Naive thymus-derived CD8-positive, alpha-beta T cell (primary cell): Measurements from ENCODE around the gene CYP2C18. TPM values are rescaled to one million over a fixed set of nuclear protein-coding genes. Genes with fewer than 3 reads are reported as not detected.
"Not testable (repeated sequence)": the region's sequence is repeated elsewhere in the genome, so short reads cannot be mapped to it uniquely, and the experiment has no call there.

Source experiments
- ATAC-seq, 2 donors: fragments of 150-1000 bp; cut with Tn5 transposase in 1 of 2; sonication (Bioruptor Pico), chemical (Tn5 transposase) in 1 of 2; 1 replicate in 1 of 2; 2 replicates in 1 of 2; pipeline ENCODE4 v1.10.0; 2021; ENCODE audit warnings: mild to moderate bottlenecking in 2 of 2, moderate library complexity in 2 of 2
- POLR2A ChIA-PET: fragments of 350-600 bp; sonication (Branson Sonifier 250); formaldehyde crosslinking; loops from one replicate; lab custom pipeline; 2021; ENCODE audit warnings: antibody characterized with exemption; lab: Charles Lee
- DNase-seq, 10 donors: peaks; one replicate each; pipeline versions ENCODE4 v3.0.0 to v3.0.0-alpha.2; 2020 to 2022
- H3K27ac Mint-ChIP-seq, 10 donors: one replicate each; pipeline ENCODE4 v1.8.0; 2020 to 2022; ENCODE audit warnings: mild to moderate bottlenecking in 10 of 10, mixed read lengths in 10 of 10, moderate library complexity in 4 of 10, inconsistent platforms in 1 of 10
- H3K27me3 Mint-ChIP-seq, 5 donors: one replicate each; pipeline ENCODE4 v1.8.0; 2021 to 2022; ENCODE audit warnings: mixed read lengths in 5 of 5
- H3K36me3 Mint-ChIP-seq, 3 donors: one replicate each; pipeline ENCODE4 v1.8.0; 2020 to 2022; ENCODE audit warnings: mixed read lengths in 3 of 3, mild to moderate bottlenecking in 2 of 3, inconsistent platforms in 1 of 3
- H3K4me1 Mint-ChIP-seq, 4 donors: one replicate each; pipeline ENCODE4 v1.8.0; 2021 to 2022; ENCODE audit warnings: mixed read lengths in 4 of 4
- H3K4me3 Mint-ChIP-seq, 10 donors: one replicate each; pipeline ENCODE4 v1.8.0; 2020 to 2022; ENCODE audit warnings: mild to moderate bottlenecking in 10 of 10, mixed read lengths in 10 of 10, moderate library complexity in 6 of 10, inconsistent platforms in 1 of 10
- H3K9me3 Mint-ChIP-seq, 9 donors: one replicate each; pipeline ENCODE4 v1.8.0; 2020 to 2022; ENCODE audit warnings: mixed read lengths in 9 of 9, mild to moderate bottlenecking in 3 of 9, inconsistent platforms in 1 of 9, moderate library complexity in 1 of 9
- polyA plus RNA-seq, 3 donors: library from polyadenylated mRNA; unstranded; fragments of 300-500 nt; fragmentation: Illumina TruSeq; gene quantifications; one replicate each; pipeline ENCODE4 v1.2.3, GENCODE V29; 2021
- total RNA-seq, 8 experiments: library from RNA in 2 of 8; stranded (reverse) in 2 of 8; gene quantifications; one replicate each; pipeline ENCODE4 v1.2.3 and lab custom pipeline; 2021 to 2026

Gene CYP2C18
- total RNA-seq (not detected), polyA plus RNA-seq (not detected), total RNA-seq (lab: John Stamatoyannopoulos, UW) (0 reads per million in 6 experiments)

DNA sequence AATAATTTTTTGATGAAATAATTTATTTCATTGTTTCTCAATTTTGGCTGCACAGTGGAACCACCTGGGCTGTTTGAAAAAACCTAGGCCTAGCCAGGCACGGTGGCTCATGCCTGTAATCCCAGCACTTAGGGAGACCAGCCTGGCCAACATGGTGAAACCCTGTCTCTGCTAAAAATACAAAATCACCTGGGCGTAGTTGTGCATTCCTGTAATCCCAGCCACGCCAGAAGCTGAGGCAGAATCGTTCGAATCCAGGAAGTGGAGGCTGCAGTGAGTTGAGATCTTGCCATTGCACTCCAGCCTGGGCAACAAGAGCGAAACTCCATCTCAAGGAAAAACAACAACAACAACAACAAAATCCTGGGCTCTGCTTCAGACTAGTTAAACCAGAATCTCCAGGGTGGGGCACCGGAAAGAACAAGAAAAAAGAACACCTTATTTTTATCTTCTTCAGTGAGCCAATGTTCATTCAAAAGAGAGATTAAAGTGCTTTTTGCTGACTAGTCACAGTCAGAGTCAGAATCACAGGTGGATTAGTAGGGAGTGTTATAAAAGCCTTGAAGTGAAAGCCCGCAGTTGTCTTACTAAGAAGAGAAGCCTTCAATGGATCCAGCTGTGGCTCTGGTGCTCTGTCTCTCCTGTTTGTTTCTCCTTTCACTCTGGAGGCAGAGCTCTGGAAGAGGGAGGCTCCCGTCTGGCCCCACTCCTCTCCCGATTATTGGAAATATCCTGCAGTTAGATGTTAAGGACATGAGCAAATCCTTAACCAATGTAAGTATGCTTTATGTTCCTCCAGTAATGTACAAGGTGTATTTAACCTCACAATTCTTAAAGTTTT is at the start of gene CYP2C18:
CYP2C18 (plus strand) TSS at position 516 of the 841 bp plus-strand sequence; CDS start at position 607, 91 bp downstream.
- Mint-ChIP-seq H3K4me1 (no peaks in the 10 kb centered on the region), H3K36me3 (no peaks in the 10 kb centered on the region), H3K27ac (no peak within 1 kb of the TSS), H3K27me3 (peaks cover 0 to 11% (median 1%) of the 10 kb centered on the region in 5 donors), H3K9me3 (peaks cover 0 to 16% (median 0%) of the 10 kb centered on the region in 9 donors), H3K4me3 (no peak within 1 kb of the TSS)
- POLR2A ChIA-PET = no interaction called here
- DNase-seq = no peak
- no peak for ATAC-seq

DNA sequence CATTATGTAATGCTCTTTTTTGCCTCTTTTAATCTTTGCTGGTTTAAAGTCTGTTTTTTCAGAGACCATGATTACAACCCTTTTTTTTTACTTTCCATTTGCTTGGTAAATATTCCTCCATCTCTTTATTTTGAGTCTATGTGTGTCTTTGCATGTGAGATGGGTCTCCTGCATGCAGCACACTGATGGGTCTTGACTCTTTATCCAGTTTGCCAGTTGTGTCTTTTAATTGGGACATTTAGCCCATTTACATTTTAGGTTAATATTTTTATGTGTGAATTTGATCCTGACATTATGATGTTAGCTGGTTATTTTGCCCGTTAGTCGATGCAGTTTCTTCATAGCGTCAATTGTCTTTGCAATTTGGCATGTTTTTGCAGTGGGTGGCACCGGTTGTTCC is 45.4 kb upstream of the CYP2C18 start:
- H3K4me1 Mint-ChIP-seq, DNase-seq, H3K27ac Mint-ChIP-seq, H3K4me3 Mint-ChIP-seq, POLR2A ChIA-PET, ATAC-seq: not testable (repeated sequence)
- Mint-ChIP-seq H3K27me3 (peaks cover 0 to 17% (median 3%) of the 10 kb centered on the region in 5 donors), H3K36me3 (peaks cover 0 to 22% (median 17%) of the 10 kb centered on the region in 3 donors), H3K9me3 (peaks cover 0 to 44% (median 22%) of the 10 kb centered on the region in 9 donors)

DNA sequence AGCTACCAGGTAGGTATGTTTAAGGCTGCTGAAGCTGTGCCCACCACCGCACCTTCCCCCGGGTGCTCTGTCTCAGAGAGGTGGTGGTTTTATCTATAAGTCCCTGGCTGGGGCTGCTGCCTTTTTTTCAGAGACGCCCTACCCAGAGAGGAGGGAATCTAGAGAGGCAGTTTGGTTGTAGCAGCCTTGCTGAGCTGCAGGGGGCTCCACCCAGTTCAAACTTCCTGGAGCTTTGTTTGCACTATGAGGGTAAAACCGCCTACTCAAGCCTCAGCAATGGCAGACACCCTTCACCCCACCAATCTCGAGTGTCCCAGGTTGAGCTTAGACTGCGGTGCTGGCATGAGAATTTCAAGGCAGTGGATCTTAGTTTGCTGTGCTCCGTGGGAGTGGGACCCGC is 43.6 kb upstream of the CYP2C18 start:
- peak overlapping the region in 1 of 10 donors; percentile 85 for H3K27ac Mint-ChIP-seq
- DNase-seq (no peak), ATAC-seq (no peak)
- no peak overlapping the region for H3K4me3 Mint-ChIP-seq
- H3K36me3 Mint-ChIP-seq = peaks cover 0 to 22% (median 17%) of the 10 kb centered on the region in 3 donors
- peaks cover 0 to 42% (median 22%) of the 10 kb centered on the region in 9 donors for H3K9me3 Mint-ChIP-seq
- H3K4me1 Mint-ChIP-seq = no peaks in the 10 kb centered on the region
- H3K27me3 Mint-ChIP-seq = peaks cover 0 to 17% (median 3%) of the 10 kb centered on the region in 5 donors
- POLR2A ChIA-PET = no interaction called here

DNA sequence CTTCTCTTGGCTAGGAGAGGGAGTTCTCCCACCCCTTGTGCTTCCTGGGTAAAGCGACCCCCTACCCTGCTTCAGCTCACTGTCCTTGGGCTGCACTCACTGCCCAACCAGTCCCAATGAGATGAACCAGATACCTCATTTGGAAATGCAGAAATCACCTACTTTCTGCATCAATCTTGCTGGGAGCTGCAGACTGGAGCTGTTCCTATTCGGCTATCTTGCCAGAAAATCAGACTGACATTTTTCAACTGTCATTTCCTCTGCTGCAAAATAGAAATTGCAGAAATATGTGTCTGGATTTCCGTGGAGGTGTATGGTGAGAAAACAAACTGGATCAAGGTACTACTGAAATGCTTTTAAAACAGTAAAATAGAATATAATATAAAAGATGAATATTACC is 43.0 kb upstream of the CYP2C18 start:
- DNase-seq = no peak
- no peak for ATAC-seq
- Mint-ChIP-seq H3K4me1 (no peaks in the 10 kb centered on the region), H3K4me3 (no peak overlapping the region), H3K27me3 (peaks cover 0 to 17% (median 3%) of the 10 kb centered on the region in 5 donors), H3K9me3 (peaks cover 0 to 36% (median 20%) of the 10 kb centered on the region in 9 donors), H3K36me3 (peaks cover 0 to 22% (median 17%) of the 10 kb centered on the region in 3 donors), H3K27ac (no peak overlapping the region)
- POLR2A ChIA-PET = no interaction called here

DNA sequence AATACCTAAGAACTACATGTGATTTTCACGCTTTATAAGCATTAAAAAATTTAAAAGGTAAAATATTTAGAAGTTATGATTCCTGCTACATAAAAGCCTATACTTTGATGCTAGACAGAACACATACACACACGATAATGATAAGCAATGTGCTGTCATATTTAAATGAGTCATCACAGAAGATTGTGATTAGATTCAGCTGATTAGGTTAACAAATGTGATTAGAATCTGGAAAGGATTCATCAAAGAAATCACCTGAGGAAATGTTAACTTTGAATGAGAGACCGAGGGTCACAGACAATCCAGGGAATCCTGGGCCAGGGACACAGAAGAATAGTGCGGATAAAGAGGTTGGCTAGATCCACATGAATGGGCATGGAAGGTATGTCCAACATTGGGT is 42.0 kb upstream of the CYP2C18 start:
- H3K4me3 Mint-ChIP-seq = no peak overlapping the region
- H3K27me3 Mint-ChIP-seq = peaks cover 0 to 17% (median 3%) of the 10 kb centered on the region in 5 donors
- peaks cover 0 to 22% (median 17%) of the 10 kb centered on the region in 3 donors for H3K36me3 Mint-ChIP-seq
- no peak for DNase-seq
- no peak for ATAC-seq
- no peak overlapping the region for H3K27ac Mint-ChIP-seq
- peaks cover 0 to 31% (median 18%) of the 10 kb centered on the region in 9 donors for H3K9me3 Mint-ChIP-seq
- POLR2A ChIA-PET = no interaction called here
- no peaks in the 10 kb centered on the region for H3K4me1 Mint-ChIP-seq

DNA sequence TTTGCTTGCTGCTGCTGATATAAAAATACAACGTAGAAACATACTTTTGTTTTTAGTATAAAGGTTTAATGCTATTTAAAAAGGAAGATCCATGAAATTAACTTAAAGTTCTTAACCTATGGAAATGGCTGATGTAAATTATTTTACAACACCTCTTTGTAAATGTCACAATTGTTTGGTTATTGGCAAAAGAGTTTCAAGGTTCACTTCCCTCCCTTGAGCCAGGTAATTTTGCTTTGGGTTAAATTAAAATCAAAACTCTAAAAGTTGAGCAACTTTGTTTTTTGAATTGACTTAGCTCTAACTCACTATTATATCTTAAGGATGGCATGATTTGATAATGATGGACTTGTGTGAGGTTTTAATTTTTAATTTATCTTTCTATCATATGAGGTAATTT is 39.2 kb upstream of the CYP2C18 start:
- Mint-ChIP-seq H3K4me3 (no peak overlapping the region), H3K27me3 (peaks cover 0 to 1% (median 0%) of the 10 kb centered on the region in 5 donors), H3K27ac (no peak overlapping the region), H3K4me1 (no peaks in the 10 kb centered on the region), H3K36me3 (peaks cover 0 to 4% (median 2%) of the 10 kb centered on the region in 3 donors), H3K9me3 (peaks cover 0 to 5% (median 1%) of the 10 kb centered on the region in 9 donors)
- ATAC-seq (no peak), DNase-seq (no peak)
- POLR2A ChIA-PET = no interaction called here

DNA sequence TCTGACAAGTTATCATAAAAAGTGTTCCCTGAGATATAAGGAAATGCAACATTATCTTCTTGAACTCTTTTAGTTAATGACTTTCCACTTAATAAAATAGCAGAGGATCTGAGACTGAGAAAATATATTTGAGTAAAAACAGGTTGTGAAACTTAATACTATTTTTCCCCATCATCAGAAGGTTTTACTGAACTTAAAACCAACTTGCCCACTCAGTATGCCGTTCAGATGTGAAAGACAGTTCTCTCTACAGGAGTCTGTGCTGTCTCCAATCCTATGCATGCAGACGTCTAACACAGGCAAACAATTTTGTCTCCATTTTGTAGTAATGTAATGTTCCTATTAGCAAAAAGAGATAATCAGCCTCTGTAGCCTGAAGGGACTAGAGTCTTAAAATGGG is 38.2 kb upstream of the CYP2C18 start:
- Mint-ChIP-seq H3K4me3 (no peak overlapping the region), H3K36me3 (no peaks in the 10 kb centered on the region)

DNA sequence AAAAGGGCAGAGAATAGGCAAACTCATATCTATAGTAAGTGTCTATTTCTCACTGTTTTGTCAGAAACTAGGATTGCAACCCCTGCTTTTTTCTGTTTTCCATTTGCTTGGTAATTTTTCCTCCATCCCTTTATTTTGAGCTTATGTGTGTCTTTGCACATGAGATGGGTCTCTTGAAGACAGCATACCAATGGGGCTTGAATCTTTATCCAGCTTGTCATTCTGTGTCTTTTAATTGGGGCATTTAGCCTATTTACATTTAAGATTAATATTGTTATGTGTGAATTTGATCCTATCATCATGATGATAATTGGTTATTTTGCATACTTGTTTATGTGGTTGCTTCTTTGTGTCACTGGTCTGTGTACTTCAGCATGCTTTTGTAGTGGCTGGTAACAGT is 28.3 kb upstream of the CYP2C18 start:
- H3K27me3 Mint-ChIP-seq, H3K4me1 Mint-ChIP-seq, H3K4me3 Mint-ChIP-seq, ATAC-seq, POLR2A ChIA-PET, H3K27ac Mint-ChIP-seq, DNase-seq: not testable (repeated sequence)
- H3K9me3 Mint-ChIP-seq = peaks cover 8 to 25% (median 12%) of the 10 kb centered on the region in 9 donors
- peaks cover 0 to 10% (median 0%) of the 10 kb centered on the region in 3 donors for H3K36me3 Mint-ChIP-seq

More for the DNA sequence above, 38.2 kb upstream of the CYP2C18 start:
- Mint-ChIP-seq H3K27me3 (peaks cover 0 to 4% (median 2%) of the 10 kb centered on the region in 5 donors), H3K9me3 (peaks cover 0 to 3% (median 0%) of the 10 kb centered on the region in 9 donors), H3K27ac (no peak overlapping the region), H3K4me1 (no peaks in the 10 kb centered on the region)
- ATAC-seq = no peak
- POLR2A ChIA-PET = no interaction called here
- no peak for DNase-seq

DNA sequence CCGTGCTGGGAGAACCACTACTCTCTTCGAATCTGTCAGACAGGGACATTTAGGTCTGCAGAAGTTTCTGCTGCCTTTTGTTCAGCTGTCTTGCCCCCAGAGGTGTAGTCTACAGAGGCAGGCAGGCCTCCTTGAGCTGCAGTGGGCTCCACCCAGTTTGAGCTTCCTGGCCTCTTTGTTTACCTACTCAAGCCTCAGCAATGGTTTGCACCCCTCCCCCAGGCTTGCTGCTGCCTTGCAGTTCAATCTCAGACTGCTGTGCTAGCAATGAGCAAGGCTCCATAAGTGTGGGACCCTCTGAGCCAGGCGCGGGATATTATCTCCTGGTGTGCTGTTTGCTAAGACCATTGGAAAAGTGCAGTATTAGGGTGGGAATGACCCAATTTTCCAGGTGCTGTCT is 20.5 kb upstream of the CYP2C18 start:
- H3K36me3 Mint-ChIP-seq, POLR2A ChIA-PET, DNase-seq, ATAC-seq, H3K4me1 Mint-ChIP-seq, H3K4me3 Mint-ChIP-seq, H3K27ac Mint-ChIP-seq: not testable (repeated sequence)
- peaks cover 0 to 13% (median 5%) of the 10 kb centered on the region in 9 donors for H3K9me3 Mint-ChIP-seq
- peaks cover 1 to 16% (median 12%) of the 10 kb centered on the region in 5 donors for H3K27me3 Mint-ChIP-seq

DNA sequence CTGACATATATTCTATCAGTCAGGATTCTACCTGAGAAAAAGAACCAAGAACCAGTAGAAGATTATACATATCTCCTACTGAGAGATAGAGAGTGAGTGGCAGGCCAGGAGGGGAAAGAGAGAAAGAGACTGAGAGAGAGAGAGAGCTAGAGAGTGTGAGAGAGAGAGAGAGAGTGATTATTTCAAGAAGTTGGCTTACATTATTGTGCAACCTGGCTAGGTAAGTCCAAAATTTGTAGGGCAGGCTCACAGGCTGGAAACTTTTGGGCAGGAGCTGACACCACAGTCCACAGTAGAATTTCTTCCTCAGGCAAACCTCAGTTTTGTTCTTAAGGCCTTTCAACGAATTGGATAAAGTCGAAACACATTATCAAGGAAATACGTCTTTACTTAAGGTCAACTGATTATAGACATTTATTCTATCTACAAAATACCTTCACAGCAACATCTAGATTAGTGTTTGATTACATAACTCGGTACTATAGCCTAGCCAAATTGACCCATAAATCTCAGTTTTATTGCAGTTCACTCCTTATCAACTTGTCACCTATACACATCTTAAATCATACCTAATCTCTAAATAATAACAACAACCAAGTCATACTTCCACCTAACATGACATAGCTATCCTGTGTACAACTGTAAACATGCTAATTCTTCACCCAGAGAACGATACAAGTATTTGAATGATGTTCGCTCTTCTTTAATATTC is 17.0 kb upstream of the CYP2C18 start:
- no peak for ATAC-seq
- H3K4me1 Mint-ChIP-seq = no peaks in the 10 kb centered on the region

DNA sequence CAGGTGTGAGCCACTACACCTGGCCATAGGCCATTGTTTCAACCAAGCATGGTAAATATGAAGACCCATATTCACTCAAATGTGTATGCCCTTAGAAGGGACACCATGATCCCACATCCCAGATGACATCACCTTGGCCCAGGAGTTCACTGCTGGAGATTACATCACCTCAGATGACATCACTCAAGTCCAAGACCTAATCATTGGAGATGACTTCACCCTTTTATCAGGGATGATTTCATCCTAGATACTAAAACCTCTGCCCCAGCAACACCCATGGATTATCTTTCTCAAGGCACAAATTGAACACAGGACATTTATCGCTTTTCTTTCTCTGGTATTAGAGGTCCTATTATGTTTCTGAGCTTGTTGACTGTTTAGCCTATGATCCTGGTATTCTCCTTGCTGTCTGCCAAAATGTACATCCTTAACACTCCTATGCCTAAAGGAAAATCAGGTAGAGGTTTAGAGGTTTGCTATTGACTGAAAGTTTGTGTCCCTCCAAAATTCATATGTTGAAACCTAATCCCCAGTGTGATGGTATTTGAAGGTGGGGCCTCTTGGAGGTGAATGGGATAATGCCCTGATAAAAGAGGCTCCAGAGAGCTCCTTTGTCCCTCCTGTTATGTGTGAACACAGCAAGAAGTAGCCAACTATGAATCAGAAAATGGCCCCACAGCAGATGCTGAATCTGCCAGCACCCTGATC is 9.8 kb upstream of the CYP2C18 start:
- POLR2A ChIA-PET = no interaction called here
- Mint-ChIP-seq H3K36me3 (no peaks in the 10 kb centered on the region), H3K27ac (no peak overlapping the region), H3K4me3 (no peak overlapping the region), H3K27me3 (peaks cover 0 to 25% (median 5%) of the 10 kb centered on the region in 5 donors), H3K4me1 (no peaks in the 10 kb centered on the region), H3K9me3 (peaks cover 0 to 5% (median 0%) of the 10 kb centered on the region in 9 donors)
- ATAC-seq = no peak
- DNase-seq = no peak

More for the DNA sequence above, 17.0 kb upstream of the CYP2C18 start:
- no peak overlapping the region for H3K4me3 Mint-ChIP-seq
- peaks cover 0 to 16% (median 0%) of the 10 kb centered on the region in 9 donors for H3K9me3 Mint-ChIP-seq
- no peak overlapping the region for H3K27ac Mint-ChIP-seq
- POLR2A ChIA-PET = no interaction called here
- H3K27me3 Mint-ChIP-seq = peaks cover 1 to 16% (median 7%) of the 10 kb centered on the region in 5 donors
- no peak for DNase-seq
- no peaks in the 10 kb centered on the region for H3K36me3 Mint-ChIP-seq

DNA sequence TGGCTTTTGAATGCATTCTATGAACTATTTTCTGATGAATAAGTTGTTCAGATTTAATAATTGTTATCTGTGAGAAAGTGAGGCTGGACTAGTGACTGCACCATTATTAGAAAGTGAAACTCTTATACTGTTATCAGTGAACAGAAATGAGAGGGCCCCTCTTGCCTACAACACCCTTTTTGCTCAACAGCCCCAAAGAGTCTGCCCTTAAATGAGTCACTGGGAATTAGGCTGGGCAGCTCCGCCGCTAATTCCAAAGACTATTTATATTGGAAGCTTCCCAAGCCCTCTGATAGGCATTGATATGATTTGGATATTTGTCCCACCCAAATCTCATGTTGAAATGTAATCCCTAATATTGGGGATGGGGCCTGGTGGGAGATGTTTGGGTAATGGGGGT is 7.0 kb upstream of the CYP2C18 start:
- Mint-ChIP-seq H3K9me3 (peaks cover 0 to 4% (median 0%) of the 10 kb centered on the region in 9 donors), H3K27ac (no peak overlapping the region), H3K27me3 (peaks cover 0 to 25% (median 5%) of the 10 kb centered on the region in 5 donors), H3K4me3 (no peak overlapping the region), H3K4me1 (no peaks in the 10 kb centered on the region), H3K36me3 (no peaks in the 10 kb centered on the region)
- DNase-seq = no peak
- ATAC-seq = no peak
- POLR2A ChIA-PET = no interaction called here
